Activated CD8-positive, alpha-beta memory T cell treated with anti-CD3 and anti-CD28 coated beads for 36 hours (primary cell): ENCODE measurements around the gene POLL. TPM values are rescaled to one million over a fixed set of nuclear protein-coding genes. Genes with fewer than 3 reads are reported as not detected.

Experiments used
- CTCF ChIA-PET: fragments of 350-600 bp; sonication (Branson Sonifier 250); formaldehyde crosslinking; loops from one replicate; lab custom pipeline; 2021; ENCODE audit warnings: antibody characterized with exemption; lab: Charles Lee
- POLR2A ChIA-PET: fragments of 350-600 bp; sonication (Branson Sonifier 250); formaldehyde crosslinking; loops from one replicate; lab custom pipeline; 2021; ENCODE audit warnings: antibody characterized with exemption; lab: Charles Lee
- total RNA-seq, 2 experiments: library from RNA; stranded (reverse); gene quantifications; one replicate each; pipeline ENCODE4 v1.2.3, GENCODE V29; 2021

Gene POLL
- total RNA-seq, 2 experiments from 2014 or later = 33.5 to 34.5 TPM

- ChIA-PET POLR2A (no interaction called here), CTCF (interaction anchor here (1.0 to 1.7 kb wide), 2 partner anchors 13 to 35 kb away, joined by 3 to 5 read pairs; no protein-coding TSS in a partner anchor)
Observed at GRCh38 chr10:101535949-101536348, 52.1 kb downstream of the POLL start.

- ChIA-PET CTCF (no interaction called here), POLR2A (no interaction called here)
Observed at GRCh38 chr10:101529725-101530553, 58.1 kb downstream of the POLL start.

GRCh38 chr10:101529207-101529606 is 58.9 kb downstream of the POLL start:
- ChIA-PET POLR2A (no interaction called here), CTCF (no interaction called here)

Other genes with a start within 250 kb of the POLL start
- gene BTRC, start 234.1 kb downstream of the POLL start, total RNA-seq = 10 to 100 TPM; 17.3 to 20.6 TPM
- 10 to 100 TPM; 23.5 to 23.9 TPM for gene DPCD, start 64 bp upstream of the POLL start, total RNA-seq
- gene FBXW4, start 106.9 kb upstream of the POLL start, total RNA-seq = 10 to 100 TPM; 35.3 to 36.3 TPM
- not detected for gene FGF8, start 187.9 kb upstream of the POLL start, total RNA-seq
- gene NPM3, start 195.2 kb upstream of the POLL start, total RNA-seq = 100 to 1,000 TPM; 241 to 260 TPM
- 10 to 100 TPM; 81.5 to 83.7 TPM for gene OGA, start 230.2 kb upstream of the POLL start, total RNA-seq